K562 (cell line): ENCODE measurements around the gene IFNA16. TPM values are rescaled to one million over a fixed set of nuclear protein-coding genes. Genes with fewer than 3 reads are reported as not detected.

Experiments used
- ATAC-seq: fragments of 200-7000 bp; cut with Tn5 transposase; 3 replicates; pipeline ENCODE4 v1.9.1; 2020; ENCODE audit warnings: moderate library complexity
- BruUV-seq: library from RNA; stranded (reverse); fragments of 400-500 nt; replicated peaks from 2 replicates; lab custom pipeline; 2021; lab: Mats Ljungman, UMichigan
- CTCF ChIA-PET: fragments of 300-600 bp; formaldehyde crosslinking; extraction: SDS; loops from one replicate; lab custom pipeline; 2021; ENCODE audit warnings: low intra/inter-chr PET ratio; lab: Yijun Ruan, JAX
- POLR2A ChIA-PET: fragments of 300-600, 350-650 bp; sonication (Branson Sonifier 250); formaldehyde crosslinking; extraction: SDS; loops from one replicate; lab custom pipeline; 2021; ENCODE audit warnings: antibody characterized with exemption, inconsistent platforms; lab: Yijun Ruan, JAX
- DNase-seq, 4 experiments: peaks; one replicate each; pipeline versions ENCODE4 v3.0.0 to v3.0.0-alpha.2; 2011 to 2018; ENCODE audit warnings: low spot score in 3 of 4, mixed read lengths in 3 of 4; ENCODE audit errors: extremely low read depth in 1 of 4
- FAIRE-seq: peaks from 2 replicates; lab custom pipeline; 2011; peaks lifted over from hg19 to GRCh38; lab: Jason Lieb, UNC
- H2AFZ ChIP-seq: 2 replicates; pipeline ENCODE4 v1.6.0; 2011; ENCODE audit warnings: low read depth, low read length, control low read depth, inconsistent platforms
- H3K27ac ChIP-seq: fragments of 200-600 bp; 3 replicates; pipeline ENCODE4 v1.8.0; 2011; ENCODE audit warnings: low read depth, mild to moderate bottlenecking, control low read depth, inconsistent platforms, low read length, moderate library complexity, mixed read lengths; ENCODE audit errors: extremely low read depth
- H3K27me3 ChIP-seq, 2 experiments: fragments of 300-600 bp in 1 of 2; 2 replicates in 1 of 2; 3 replicates in 1 of 2; pipeline versions ENCODE4 v1.6.0 to v1.8.0; 2011; ENCODE audit warnings: inconsistent platforms in 2 of 2, low read length in 2 of 2, mild to moderate bottlenecking in 1 of 2, mixed read lengths in 1 of 2, moderate library complexity in 1 of 2; ENCODE audit not compliant: control insufficient read depth in 2 of 2, insufficient read depth in 2 of 2
- H3K36me3 ChIP-seq: fragments of 300-600 bp; 3 replicates; pipeline ENCODE4 v1.8.0; 2011; ENCODE audit warnings: mild to moderate bottlenecking, low read length, inconsistent platforms; ENCODE audit not compliant: control insufficient read depth, insufficient read depth
- H3K4me1 ChIP-seq, 2 experiments: fragments of 200-600 bp in 1 of 2; replicated peaks in 1 of 2; 2 replicates in 1 of 2; 3 replicates in 1 of 2; pipeline versions ENCODE4 v1.5.1 to v1.8.0; 2011; ENCODE audit warnings: inconsistent platforms in 2 of 2, low read length in 2 of 2, mild to moderate bottlenecking in 1 of 2, mixed read lengths in 1 of 2, moderate library complexity in 1 of 2; ENCODE audit not compliant: control insufficient read depth in 2 of 2, insufficient read depth in 2 of 2
- H3K4me2 ChIP-seq: 2 replicates; pipeline ENCODE4 v1.6.1; 2011; ENCODE audit warnings: low read length, control low read depth, inconsistent platforms, mixed read lengths; ENCODE audit not compliant: insufficient read depth
- H3K4me3 ChIP-seq: fragments of 200-600 bp; sonication (generic), shearing (Covaris generic); 2 replicates; pipeline ENCODE4 v1.5.1; 2016; ENCODE audit warnings: control low read depth, inconsistent platforms
- H3K79me2 ChIP-seq: fragments of 200-600 bp; 3 replicates; pipeline ENCODE4 v1.8.0; 2011; ENCODE audit warnings: low read length, inconsistent platforms; ENCODE audit not compliant: control insufficient read depth, insufficient read depth
- H3K9ac ChIP-seq, 2 experiments: 2 replicates each; pipeline versions ENCODE4 v1.6.0 to v1.6.1; 2011; ENCODE audit warnings: low read depth in 2 of 2, low read length in 2 of 2, control low read depth in 1 of 2, inconsistent platforms in 1 of 2, mild to moderate bottlenecking in 1 of 2, mixed read lengths in 1 of 2; ENCODE audit not compliant: insufficient read depth in 1 of 2
- H3K9me1 ChIP-seq: one replicate; pipeline ENCODE4 v1.6.0; 2011; ENCODE audit warnings: inconsistent platforms, mild to moderate bottlenecking, low read length, moderate library complexity; ENCODE audit not compliant: control insufficient read depth, insufficient read depth
- H3K9me3 ChIP-seq: replicated peaks from 2 replicates; pipeline ENCODE4 v1.5.1; 2011; ENCODE audit warnings: low read depth, low read length, inconsistent platforms; ENCODE audit not compliant: control insufficient read depth, insufficient read depth
- H4K20me1 ChIP-seq: replicated peaks from 2 replicates; pipeline ENCODE4 v1.6.1; 2011; ENCODE audit warnings: low read length, inconsistent platforms, mixed read lengths; ENCODE audit not compliant: control insufficient read depth, insufficient read depth
- ARID3B ChIP-seq: fragments of 250-450 bp; sonication (Bioruptor Pico); IDR thresholded peaks from 2 replicates; pipeline ENCODE4 v1.4.0; 2020; ENCODE audit warnings: borderline replicate concordance
- FOXO4 ChIP-seq: fragments of 450-650 bp; formaldehyde crosslinking; IDR thresholded peaks from 2 replicates; pipeline ENCODE4 v1.4.0; 2020; ENCODE audit warnings: mild to moderate bottlenecking, moderate library complexity
- GABPB1 ChIP-seq: sonication (generic); formaldehyde crosslinking; IDR thresholded peaks from 2 replicates; pipeline ENCODE4 v1.8.0; 2022; ENCODE audit warnings: mild to moderate bottlenecking, missing genetic modification reagents
- GATAD2A ChIP-seq: fragments of 450-650 bp; IDR thresholded peaks from 2 replicates; pipeline ENCODE4 v1.6.1; 2017
- IRF1 ChIP-seq: sonication (generic); formaldehyde crosslinking; IDR thresholded peaks from 2 replicates; pipeline ENCODE4 v1.8.0; 2022; ENCODE audit warnings: missing genetic modification reagents, mild to moderate bottlenecking, borderline replicate concordance
- MCM2 ChIP-seq: fragments of 450-650 bp; IDR thresholded peaks from 2 replicates; pipeline ENCODE4 v1.6.1; 2017; ENCODE audit warnings: low read depth, mild to moderate bottlenecking
- PREB ChIP-seq: sonication (generic); formaldehyde crosslinking; IDR thresholded peaks from 2 replicates; pipeline ENCODE4 v1.8.1; 2023; ENCODE audit warnings: mild to moderate bottlenecking, missing genetic modification reagents
- SMARCB1 ChIP-seq: IDR thresholded peaks from 2 replicates; pipeline ENCODE4 v1.6.1; 2011; ENCODE audit warnings: improper control_type of control experiment, low read depth; ENCODE audit not compliant: insufficient read length
- TFAM ChIP-seq: fragments of 250-450 bp; sonication (Bioruptor Pico); conservative IDR thresholded peaks from 2 replicates; pipeline ENCODE4 v1.5.0; 2021; ENCODE audit warnings: mild to moderate bottlenecking, moderate library complexity
- WGBS: fragments of 100-300 bp; shearing (Covaris generic); methylation state at CpG from one replicate; pipeline ENCODE4 v1.1.6; 2016; ENCODE audit warnings: low coverage, mixed read lengths; ENCODE audit not compliant: insufficient coverage; ENCODE audit errors: missing lambda C conversion rate; 5-methylcytosine and 5-hydroxymethylcytosine counted together
- in situ Hi-C: fragments of 300-500 bp; cut with MboI; formaldehyde crosslinking; loops from 4 replicates; pipeline ENCODE4 v1.15.0; 2018; ENCODE audit warnings: inconsistent platforms, mixed read lengths
- intact Hi-C: fragments of 100-400 bp; cut with micrococcal nuclease; formaldehyde crosslinking; loops from 2 replicates; pipeline ENCODE4 v1.14.2; 2022
- polyA plus RNA-seq, 8 experiments: library from polyadenylated mRNA; depleted of rRNA in 4 of 8; stranded (reverse) in 5 of 8; unstranded in 3 of 8; fragments of >200 nt; fragmentation: Nextera tagmentation in 2 of 8; fragmentation: Illumina TruSeq in 1 of 8; extraction: Ambion mirVana in 2 of 8; extraction: Trizol in 1 of 8; gene quantifications; 2 replicates each; pipeline versions ENCODE4 v1.2.1 to v1.2.3, GENCODE V29; 2011 to 2014; ENCODE audit warnings: inconsistent platforms in 1 of 8, missing spikeins in 1 of 8
- total RNA-seq, 7 experiments: library from RNA; depleted of rRNA in 6 of 7; stranded (reverse); fragments of >200 nt in 6 of 7; fragmentation: Illumina TruSeq in 2 of 7; extraction: Trizol in 2 of 7; gene quantifications; 2 replicates each; pipeline versions ENCODE4 v1.2.1 to v1.2.3, GENCODE V29; 2011 to 2021; ENCODE audit warnings: low replicate concordance in 1 of 7

IFNA16 gene
- total and polyA plus RNA-seq, 9 of the 15 experiments (the other 6 are each of a cell fraction or from before 2014, with no cell fraction given), result not detected

GRCh38 chr9:21255538-21256212, 38.6 kb upstream of the IFNA16 start:
- H3K27ac ChIP-seq, result no peak overlapping the region
- TF ChIP-seq MCM2 (no peak), ARID3B (CRISPR knock-in tag) (no peak), PREB (no peak), FOXO4 (CRISPR knock-in tag) (no peak), SMARCB1 (no peak), IRF1 (CRISPR knock-in tag) (no peak), GABPB1 (CRISPR knock-in tag) (no peak), GATAD2A (no peak), TFAM (CRISPR knock-in tag) (no peak)
- no peak overlapping the region for H3K4me3 ChIP-seq
- no peaks in the 10 kb centered on the region for H3K9me1 ChIP-seq
- no peak for FAIRE-seq
- BruUV-seq, result no TSS peak
- in situ Hi-C loops, result no loop called here
- CTCF ChIA-PET, result no interaction called here
- no peak for DNase-seq
- H3K4me1 ChIP-seq, result no peaks in the 10 kb centered on the region
- no peak overlapping the region for H2AFZ ChIP-seq
- H3K4me2 ChIP-seq, result no peak overlapping the region
- no peak overlapping the region for H3K9ac ChIP-seq
- H4K20me1 ChIP-seq, result no peaks in the 10 kb centered on the region
- H3K9me3 ChIP-seq, result no peaks in the 10 kb centered on the region
- WGBS, result no CpG with 5 or more reads among the region's 5 CpGs
- H3K27me3 ChIP-seq, result no peaks in the 10 kb centered on the region
- POLR2A ChIA-PET, result no interaction called here
- no peak for ATAC-seq
- H3K79me2 ChIP-seq, result no peaks in the 10 kb centered on the region
- intact Hi-C loops, result no loop called here
- H3K36me3 ChIP-seq, result no peaks in the 10 kb centered on the region
